ENCODE results near the gene NR3C1.
A peak's percentile ranks its signal among the peaks of the same experiment; 100 is the strongest.

The NR3C1 gene

GRCh38 chr5:143431789-143432188 is 28.3 kb upstream of the NR3C1 start:
- H4K20me1 ChIP-seq (ENCODE audit: control insufficient read depth, insufficient read depth, low read depth, low read length) = no peaks in the 10 kb centered on the region
- peak overlapping the region; percentile 85 for H3K4me3 ChIP-seq (ENCODE audit: low read length)
- H3F3A ChIP-seq (ENCODE audit: control insufficient read depth, insufficient read depth) = peaks cover 26% of the 10 kb centered on the region
- peaks cover 75% of the 10 kb centered on the region for H3K4me1 ChIP-seq (ENCODE audit: control insufficient read depth, low read length)
- H3K79me2 ChIP-seq (ENCODE audit: control insufficient read depth, low read length) = peaks cover 75% of the 10 kb centered on the region
- no peaks in the 10 kb centered on the region for H3K27me3 ChIP-seq (ENCODE audit: control insufficient read depth, low read length)
- peaks cover 67% of the 10 kb centered on the region for H3K36me3 ChIP-seq (ENCODE audit: control insufficient read depth, low read length)
- no peaks in the 10 kb centered on the region for H3K9me2 ChIP-seq (replicated peaks; ENCODE audit: control insufficient read depth, low read length)
- H3K4me2 ChIP-seq (ENCODE audit: low read length) = peak overlapping the region; percentile 89
- H3K27ac ChIP-seq (ENCODE audit: low read depth, low read length) = no peak overlapping the region
- TF ChIP-seq EZH2phosphoT487 (IDR thresholded peaks at IDR 0.05; ENCODE audit: borderline replicate concordance, low read length) (no peak), CTCF (IDR thresholded peaks at IDR 0.05; ENCODE audit: low read depth, low read length, poor library complexity, severe bottlenecking) (no peak)
- no peaks in the 10 kb centered on the region; the same call in 1 of the 2 replicates for H3K9me3 ChIP-seq (ENCODE audit: control insufficient read depth, insufficient read depth, low read length)

GRCh38 chr5:143428738-143429420 is 25.4 kb upstream of the NR3C1 start:
- H3K4me2 ChIP-seq (ENCODE audit: low read length) = peak overlapping the region; percentile 6
- H3K4me1 ChIP-seq (ENCODE audit: control insufficient read depth, low read length) = peaks cover 69% of the 10 kb centered on the region
- H3F3A ChIP-seq (ENCODE audit: control insufficient read depth, insufficient read depth) = peaks cover 1% of the 10 kb centered on the region

GRCh38 chr5:143428155-143428554 is 24.7 kb upstream of the NR3C1 start:
- Histone ChIP-seq H3F3A (ENCODE audit: control insufficient read depth, insufficient read depth) (no peaks in the 10 kb centered on the region), H3K4me2 (ENCODE audit: low read length) (peak overlapping the region; percentile 6), H3K36me3 (ENCODE audit: control insufficient read depth, low read length) (peaks cover 83% of the 10 kb centered on the region), H4K20me1 (ENCODE audit: control insufficient read depth, insufficient read depth, low read depth, low read length) (no peaks in the 10 kb centered on the region), H3K4me3 (ENCODE audit: low read length) (peak overlapping the region; percentile 17; the same call in 1 of the 2 replicates), H3K9me3 (ENCODE audit: control insufficient read depth, insufficient read depth, low read length) (peaks cover 6% of the 10 kb centered on the region; the same call in 1 of the 2 replicates), H3K79me2 (ENCODE audit: control insufficient read depth, low read length) (peaks cover 97% of the 10 kb centered on the region), H3K27me3 (ENCODE audit: control insufficient read depth, low read length) (no peaks in the 10 kb centered on the region), H3K4me1 (ENCODE audit: control insufficient read depth, low read length) (peaks cover 69% of the 10 kb centered on the region), H3K27ac (ENCODE audit: low read depth, low read length) (no peak overlapping the region), H3K9me2 (replicated peaks; ENCODE audit: control insufficient read depth, low read length) (no peaks in the 10 kb centered on the region)
- TF ChIP-seq CTCF (IDR thresholded peaks at IDR 0.05; ENCODE audit: low read depth, low read length, poor library complexity, severe bottlenecking) (no peak), EZH2phosphoT487 (IDR thresholded peaks at IDR 0.05; ENCODE audit: borderline replicate concordance, low read length) (no peak)

More at GRCh38 chr5:143428738-143429420, 25.4 kb upstream of the NR3C1 start:
- peaks cover 97% of the 10 kb centered on the region for H3K79me2 ChIP-seq (ENCODE audit: control insufficient read depth, low read length)
- TF ChIP-seq EZH2phosphoT487 (IDR thresholded peaks at IDR 0.05; ENCODE audit: borderline replicate concordance, low read length) = no peak
- no peak for TF ChIP-seq CTCF (IDR thresholded peaks at IDR 0.05; ENCODE audit: low read depth, low read length, poor library complexity, severe bottlenecking)
- no peak overlapping the region for H3K27ac ChIP-seq (ENCODE audit: low read depth, low read length)
- H3K36me3 ChIP-seq (ENCODE audit: control insufficient read depth, low read length) = peaks cover 82% of the 10 kb centered on the region
- peaks cover 6% of the 10 kb centered on the region; the same call in 1 of the 2 replicates for H3K9me3 ChIP-seq (ENCODE audit: control insufficient read depth, insufficient read depth, low read length)
- no peaks in the 10 kb centered on the region for H3K9me2 ChIP-seq (replicated peaks; ENCODE audit: control insufficient read depth, low read length)
- H4K20me1 ChIP-seq (ENCODE audit: control insufficient read depth, insufficient read depth, low read depth, low read length) = no peaks in the 10 kb centered on the region
- no peaks in the 10 kb centered on the region for H3K27me3 ChIP-seq (ENCODE audit: control insufficient read depth, low read length)
- 0 out of 2 replicates have a peak overlapping the region, but pooled peaks have one; percentile 6 for H3K4me3 ChIP-seq (ENCODE audit: low read length)
